OCI-LY3 (cell line): ENCODE measurements around the gene P2RX1.

Experiments
- H2AFZ ChIP-seq: fragments of 200-600, 300-600 bp; shearing (Covaris generic); 2 replicates; pipeline ENCODE4 v1.6.0; 2014; ENCODE audit warnings: antibody characterized with exemption, low read depth, low read length
- H3K27ac ChIP-seq: fragments of 200-600, 300-600 bp; sonication (generic); 2 replicates; pipeline ENCODE4 v1.5.1; 2014; ENCODE audit warnings: mild to moderate bottlenecking, low read length, moderate library complexity, mixed read lengths
- H3K27me3 ChIP-seq: fragments of 200-600, 300-600 bp; sonication (generic); 2 replicates; pipeline ENCODE4 v1.6.1; 2014; ENCODE audit warnings: low read depth, low read length, mixed read lengths
- H3K36me3 ChIP-seq: fragments of 200-600, 300-600 bp; sonication (generic); replicated peaks from 2 replicates; pipeline ENCODE3; 2014; ENCODE audit warnings: low read depth, low read length, mixed read lengths
- H3K4me1 ChIP-seq: fragments of 300-600, 200-600 bp; sonication (generic); 2 replicates; pipeline ENCODE4 v1.6.1; 2014; ENCODE audit warnings: low read length, mixed read lengths
- H3K4me2 ChIP-seq: fragments of 200-600, 300-600 bp; sonication (generic); 2 replicates; pipeline ENCODE4 v1.6.1; 2014; ENCODE audit warnings: low read length, mixed read lengths
- H3K4me3 ChIP-seq: fragments of 300-600, 200-600 bp; sonication (generic); 2 replicates; pipeline ENCODE4 v1.5.1; 2014; ENCODE audit warnings: antibody characterized with exemption, mild to moderate bottlenecking, low read length, moderate library complexity
- H3K79me2 ChIP-seq: fragments of 300-600, 200-600 bp; shearing (Covaris generic); 2 replicates; pipeline ENCODE4 v1.6.1; 2014; ENCODE audit warnings: mild to moderate bottlenecking, low read length, mixed read lengths
- H3K9ac ChIP-seq: fragments of 300-600, 200-600 bp; shearing (Covaris generic); 2 replicates; pipeline ENCODE4 v1.6.0; 2014; ENCODE audit warnings: mild to moderate bottlenecking, low read length, moderate library complexity
- H3K9me3 ChIP-seq: fragments of 200-600, 300-600 bp; shearing (Covaris generic); 2 replicates; pipeline ENCODE4 v1.6.1; 2014; ENCODE audit warnings: low read length, mixed read lengths; ENCODE audit not compliant: insufficient read depth
- H4K20me1 ChIP-seq: fragments of 200-600, 300-600 bp; sonication (generic); 2 replicates; pipeline ENCODE4 v1.6.1; 2016; ENCODE audit warnings: low read length, mixed read lengths; ENCODE audit not compliant: insufficient read depth
- CTCF ChIP-seq: fragments of 200-600, 300-600 bp; sonication (generic); IDR thresholded peaks from 2 replicates; pipeline ENCODE4 v1.5.1; 2014; ENCODE audit warnings: antibody characterized with exemption, low read length, low read depth
- EZH2phosphoT487 ChIP-seq: fragments of 200-600 bp; shearing (Covaris generic); IDR thresholded peaks from 2 replicates; pipeline ENCODE4 v1.6.1; 2018; ENCODE audit warnings: antibody characterized with exemption, mixed run types, low read depth

P2RX1 gene

DNA sequence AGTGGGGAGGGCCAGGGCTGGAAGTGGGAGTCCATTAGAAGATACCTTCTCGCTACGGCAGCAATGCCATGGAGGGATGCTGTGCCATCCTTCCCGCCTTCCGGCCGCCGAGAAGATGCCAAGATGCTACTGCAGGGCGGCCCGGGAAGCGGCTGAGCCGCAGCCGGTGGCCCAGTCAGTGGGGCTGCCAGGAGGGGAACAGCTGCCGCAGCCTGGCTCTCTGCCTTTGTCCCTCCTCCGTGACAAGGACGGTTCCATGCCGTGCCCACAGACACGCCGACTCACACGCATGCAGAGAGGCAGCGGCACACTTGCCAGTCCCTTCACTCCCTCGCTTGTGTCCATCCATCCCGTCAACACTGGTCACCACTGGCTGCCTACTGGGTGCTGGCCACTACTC lies 50.0 kb downstream of the P2RX1 start:
- Histone ChIP-seq H3K27me3 (no peaks in the 10 kb centered on the region), H3K36me3 (no peaks in the 10 kb centered on the region), H3K4me1 (peaks cover 13% of the 10 kb centered on the region), H2AFZ (no peak overlapping the region), H3K27ac (no peak overlapping the region), H3K9me3 (no peaks in the 10 kb centered on the region), H3K79me2 (no peaks in the 10 kb centered on the region), H4K20me1 (no peaks in the 10 kb centered on the region), H3K4me2 (no peak overlapping the region), H3K9ac (no peak overlapping the region), H3K4me3 (no peak overlapping the region)
- TF ChIP-seq CTCF: no peak
- TF ChIP-seq EZH2phosphoT487: no peak

DNA sequence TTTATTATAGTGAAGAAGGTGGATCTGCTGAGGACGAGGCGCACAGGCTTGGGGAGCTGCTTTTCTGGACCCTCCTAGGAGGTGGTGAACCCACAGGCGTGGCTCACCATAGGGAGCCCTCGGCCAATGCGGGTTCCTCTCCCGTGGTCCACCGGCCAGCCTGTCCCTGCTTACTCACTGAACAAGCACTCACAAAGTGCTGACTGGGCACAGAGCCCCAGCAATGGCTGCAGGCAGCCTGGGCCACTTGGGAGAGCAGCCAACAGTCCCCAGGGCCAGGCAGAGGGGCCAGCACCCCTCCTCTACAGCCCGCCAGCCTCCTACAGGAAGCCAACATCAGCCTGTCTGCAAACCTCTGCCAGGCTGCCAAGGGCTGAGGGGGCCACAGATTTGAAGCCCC lies 51.1 kb downstream of the P2RX1 start:
- TF ChIP-seq EZH2phosphoT487: no peak
- no peak for TF ChIP-seq CTCF
- Histone ChIP-seq H3K27ac (no peak overlapping the region), H4K20me1 (no peaks in the 10 kb centered on the region), H3K4me3 (no peak overlapping the region), H3K27me3 (no peaks in the 10 kb centered on the region), H3K4me1 (peaks cover 13% of the 10 kb centered on the region), H3K36me3 (no peaks in the 10 kb centered on the region), H3K4me2 (no peak overlapping the region), H2AFZ (no peak overlapping the region), H3K9me3 (no peaks in the 10 kb centered on the region), H3K9ac (no peak overlapping the region), H3K79me2 (no peaks in the 10 kb centered on the region)

DNA sequence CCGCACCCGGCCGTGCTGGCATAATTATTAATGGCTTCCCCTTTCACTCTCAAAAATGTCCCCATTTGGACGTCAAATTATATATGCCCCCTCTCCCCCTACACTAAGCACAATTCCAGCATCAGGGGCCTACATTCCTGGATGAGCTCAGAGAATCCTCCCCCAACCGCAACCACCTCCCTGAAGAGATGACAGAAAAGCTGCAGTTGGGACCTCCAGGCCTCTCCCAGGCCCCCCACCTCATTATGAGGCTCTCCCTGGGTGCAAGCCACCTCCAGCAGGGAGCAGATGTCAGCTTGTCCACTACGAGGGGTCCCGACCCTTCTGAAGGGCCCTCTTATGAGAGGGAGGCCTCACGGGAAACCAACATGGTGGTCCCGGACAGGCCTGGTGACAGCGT lies 51.7 kb downstream of the P2RX1 start:
- no peaks in the 10 kb centered on the region for H3K9me3 ChIP-seq
- no peak overlapping the region for H3K27ac ChIP-seq
- no peak overlapping the region for H2AFZ ChIP-seq
- H3K4me1 ChIP-seq: peaks cover 13% of the 10 kb centered on the region
- no peaks in the 10 kb centered on the region for H3K79me2 ChIP-seq
- no peaks in the 10 kb centered on the region for H4K20me1 ChIP-seq
- H3K27me3 ChIP-seq: no peaks in the 10 kb centered on the region
- no peak overlapping the region for H3K9ac ChIP-seq
- TF ChIP-seq CTCF (no peak), EZH2phosphoT487 (no peak)
- H3K4me3 ChIP-seq: no peak overlapping the region
- H3K36me3 ChIP-seq: no peaks in the 10 kb centered on the region
- H3K4me2 ChIP-seq: no peak overlapping the region

GRCh38 chr17:3861761-3862681 lies 54.2 kb downstream of the P2RX1 start:
- no peak for TF ChIP-seq EZH2phosphoT487
- no peak for TF ChIP-seq CTCF
- Histone ChIP-seq H3K79me2 (no peaks in the 10 kb centered on the region), H3K4me1 (peaks cover 5% of the 10 kb centered on the region), H3K27me3 (no peaks in the 10 kb centered on the region), H4K20me1 (no peaks in the 10 kb centered on the region), H3K4me3 (no peak overlapping the region), H2AFZ (no peak overlapping the region), H3K9ac (no peak overlapping the region), H3K36me3 (no peaks in the 10 kb centered on the region), H3K4me2 (no peak overlapping the region), H3K27ac (no peak overlapping the region), H3K9me3 (no peaks in the 10 kb centered on the region)
